ENCODE results near the gene BCL7B.
"Not testable (repeated sequence)": the region's sequence is repeated elsewhere in the genome, so short reads cannot be mapped to it uniquely, and the experiment has no call there.

Gene BCL7B

GRCh38 chr7:73570977-73571376, 13.5 kb upstream of the BCL7B start:
- DNase-seq, result no peak

GRCh38 chr7:73570521-73570920, 13.0 kb upstream of the BCL7B start:
- no peak for DNase-seq

- peak; percentile 45 for DNase-seq
Measured at GRCh38 chr7:73569042-73569608, 11.6 kb upstream of the BCL7B start.

GRCh38 chr7:73567846-73568685, 10.6 kb upstream of the BCL7B start:
- DNase-seq, result peak; percentile 66

- no peak for DNase-seq
Measured at GRCh38 chr7:73567140-73567539, 9.7 kb upstream of the BCL7B start.

- DNase-seq, result peak; percentile 59
Measured at GRCh38 chr7:73566431-73566830, 8.9 kb upstream of the BCL7B start.

GRCh38 chr7:73565675-73566340, 8.3 kb upstream of the BCL7B start:
- DNase-seq, result peak; percentile 86

- DNase-seq, result peak; percentile 86
Measured at GRCh38 chr7:73560109-73560835, 2.8 kb upstream of the BCL7B start.

GRCh38 chr7:73557108-73557396, 438 bp downstream of the BCL7B start:
- peak; percentile 99 for DNase-seq

GRCh38 chr7:73556208-73557107, 1.0 kb downstream of the BCL7B start:
- peak; percentile 60 for DNase-seq

- DNase-seq, result no peak
Measured at GRCh38 chr7:73555411-73555982, 2.0 kb downstream of the BCL7B start.

- DNase-seq, result not testable (repeated sequence)
Measured at GRCh38 chr7:73550093-73550492, 7.4 kb downstream of the BCL7B start.

- no peak for DNase-seq
Measured at GRCh38 chr7:73549176-73549575, 8.3 kb downstream of the BCL7B start.

- DNase-seq, result no peak
Measured at GRCh38 chr7:73547841-73548240, 9.6 kb downstream of the BCL7B start.

GRCh38 chr7:73544678-73545077, 12.8 kb downstream of the BCL7B start:
- DNase-seq, result no peak

- DNase-seq, result no peak
Measured at GRCh38 chr7:73541722-73542121, 15.8 kb downstream of the BCL7B start.

- DNase-seq, result no peak
Measured at GRCh38 chr7:73539709-73540108, 17.8 kb downstream of the BCL7B start.

- DNase-seq, result not testable (repeated sequence)
Measured at GRCh38 chr7:73538510-73538909, 19.0 kb downstream of the BCL7B start.

GRCh38 chr7:73537051-73537450, 20.4 kb downstream of the BCL7B start:
- no peak for DNase-seq

GRCh38 chr7:73536479-73536878, 21.0 kb downstream of the BCL7B start:
- no peak for DNase-seq

GRCh38 chr7:73535918-73536317, 21.6 kb downstream of the BCL7B start:
- DNase-seq, result not testable (repeated sequence)

- DNase-seq, result no peak
Measured at GRCh38 chr7:73533742-73534141, 23.7 kb downstream of the BCL7B start.
